Measurements from ENCODE around the gene IFNA5.

- TF ChIP-seq TAF7 (optimal IDR thresholded peaks at IDR 0.05; ENCODE audit: borderline replicate concordance, low read depth, low read length) (no peak), FOSL1 (IDR thresholded peaks at IDR 0.05; ENCODE audit: insufficient read depth, low read depth, low read length) (no peak), SIX5 (IDR thresholded peaks at IDR 0.05; ENCODE audit: low read depth, low read length) (no peak), CBX8 (IDR thresholded peaks at IDR 0.05; ENCODE audit: borderline replicate concordance, low read depth, low read length) (no peak), CTCF (IDR thresholded peaks at IDR 0.05; ENCODE audit: control extremely low read depth in 1 of 3, insufficient read depth in 1 of 3, low read depth in 1 of 3, low read length in 3 of 3) (no peak)
These were observed 38.2 kb downstream of the IFNA5 start for GRCh38 chr9:21266733-21267484.
